Tibial nerve (tissue), 4 donors: ENCODE measurements around the gene GRIN2A. TPM values are rescaled to one million over a fixed set of nuclear protein-coding genes. Genes with fewer than 3 reads are reported as not detected.

ENCODE experiments used
- DNase-seq, 2 donors: peaks; one replicate each; pipeline ENCODE4 v3.0.0-alpha.2; 2019; ENCODE audit warnings: low spot score in 2 of 2
- H3K27ac ChIP-seq, 4 donors: fragments of 200-600 bp; sonication (generic) in 3 of 4; one replicate each; pipeline ENCODE4 v1.5.1; 2017 to 2019; ENCODE audit warnings: mild to moderate bottlenecking in 1 of 4
- H3K27me3 ChIP-seq, 2 donors: fragments of 200-600 bp; sonication (generic) in 1 of 2; one replicate each; pipeline versions ENCODE4 v1.5.1 to v1.6.0; 2017 to 2019
- H3K36me3 ChIP-seq, 3 donors: fragments of 200-600 bp; sonication (generic); one replicate each; pipeline ENCODE4 v1.5.1; 2018 to 2019
- H3K4me1 ChIP-seq, 4 donors: fragments of 200-600 bp; sonication (generic) in 3 of 4; one replicate each; pipeline ENCODE4 v1.5.1; 2017 to 2019
- H3K4me3 ChIP-seq, 4 donors: fragments of 200-600 bp; sonication (generic) in 3 of 4; one replicate each; pipeline ENCODE4 v1.5.1; 2017 to 2019; ENCODE audit warnings: mild to moderate bottlenecking in 1 of 4, moderate library complexity in 1 of 4
- H3K9me3 ChIP-seq, 4 donors: fragments of 200-600 bp; sonication (generic) in 3 of 4; one replicate each; pipeline ENCODE4 v1.5.1; 2017 to 2019
- EP300 ChIP-seq, 2 donors: sonication (generic); formaldehyde crosslinking; IDR thresholded peaks; one replicate each; pipeline ENCODE4 v1.6.1; 2017; ENCODE audit warnings: antibody characterized with exemption in 2 of 2, mild to moderate bottlenecking in 1 of 2
- POLR2A ChIP-seq, 2 donors: fragments of 450-650 bp; IDR thresholded peaks; one replicate each; pipeline ENCODE4 v1.6.1; 2017; ENCODE audit warnings: antibody characterized with exemption in 2 of 2, mild to moderate bottlenecking in 2 of 2, moderate library complexity in 2 of 2
- WGBS, 2 donors: methylation state at CpG; one replicate each; pipeline ENCODE4 v1.1.5; 2018; 5-methylcytosine and 5-hydroxymethylcytosine counted together
- total RNA-seq, 4 donors: library from RNA; depleted of rRNA; stranded (reverse); fragments of >200 nt; gene quantifications; one replicate each; pipeline ENCODE4 v1.1.0, GENCODE V29; 2016
- TF ChIP-seq, protein P1 (sequence below), 5 experiments: fragments of 200-600 bp in 3 of 5; fragments of 450-650 bp in 2 of 5; sonication (generic) in 3 of 5; IDR thresholded peaks; one replicate each; pipeline ENCODE4 v1.5.1; 2016 to 2019; ENCODE audit warnings: antibody characterized with exemption in 5 of 5, mild to moderate bottlenecking in 3 of 5, moderate library complexity in 2 of 5

Gene GRIN2A
- total RNA-seq, 4 donors from 2014 or later: under 0.01 to 0.44 (median 0.39) TPM; not detected in 1

DNA sequence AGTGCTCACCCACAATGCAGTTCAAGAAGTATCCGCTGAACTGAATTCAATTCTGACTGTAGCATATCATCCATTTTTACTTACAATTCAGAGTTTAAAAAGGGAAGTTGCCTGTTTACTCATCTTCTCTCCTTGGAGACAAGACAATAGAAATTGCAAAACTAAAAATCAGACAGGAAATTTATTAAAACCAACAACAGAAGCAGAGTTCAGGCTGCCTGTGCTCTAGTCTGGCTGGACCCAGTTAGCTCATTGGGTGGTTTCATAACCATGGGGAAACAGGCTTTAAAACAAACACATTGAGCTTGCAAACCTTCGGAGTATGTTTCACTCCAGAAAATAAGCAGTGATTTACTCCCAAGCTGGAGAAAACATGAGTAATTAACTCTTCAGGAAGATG is 321.4 kb downstream of the GRIN2A start:
- TF ChIP-seq EP300 (IDR thresholded peaks at IDR 0.05): no peak
- no peaks in the 10 kb centered on the region for H3K36me3 ChIP-seq
- peaks cover 0 to 5% (median 0%) of the 10 kb centered on the region in 4 donors for H3K9me3 ChIP-seq
- no peaks in the 10 kb centered on the region for H3K4me1 ChIP-seq
- 74 to 75% methylated on average over 2 of the region's 2 CpGs for WGBS, 2 donors
- DNase-seq: no peak
- no peaks in the 10 kb centered on the region for H3K27me3 ChIP-seq
- H3K4me3 ChIP-seq: no peak overlapping the region
- H3K27ac ChIP-seq: no peak overlapping the region

GRCh38 chr16:9859701-9860327 is 322.4 kb downstream of the GRIN2A start:
- Histone ChIP-seq H3K36me3 (no peaks in the 10 kb centered on the region), H3K9me3 (peaks cover 0 to 5% (median 0%) of the 10 kb centered on the region in 4 donors), H3K27me3 (no peaks in the 10 kb centered on the region), H3K4me1 (no peaks in the 10 kb centered on the region), H3K27ac (no peak overlapping the region), H3K4me3 (no peak overlapping the region)
- WGBS, 2 donors: 49 to 51% methylated on average over 8 of the region's 8 CpGs
- no peak for DNase-seq
- TF ChIP-seq, protein P1, sequence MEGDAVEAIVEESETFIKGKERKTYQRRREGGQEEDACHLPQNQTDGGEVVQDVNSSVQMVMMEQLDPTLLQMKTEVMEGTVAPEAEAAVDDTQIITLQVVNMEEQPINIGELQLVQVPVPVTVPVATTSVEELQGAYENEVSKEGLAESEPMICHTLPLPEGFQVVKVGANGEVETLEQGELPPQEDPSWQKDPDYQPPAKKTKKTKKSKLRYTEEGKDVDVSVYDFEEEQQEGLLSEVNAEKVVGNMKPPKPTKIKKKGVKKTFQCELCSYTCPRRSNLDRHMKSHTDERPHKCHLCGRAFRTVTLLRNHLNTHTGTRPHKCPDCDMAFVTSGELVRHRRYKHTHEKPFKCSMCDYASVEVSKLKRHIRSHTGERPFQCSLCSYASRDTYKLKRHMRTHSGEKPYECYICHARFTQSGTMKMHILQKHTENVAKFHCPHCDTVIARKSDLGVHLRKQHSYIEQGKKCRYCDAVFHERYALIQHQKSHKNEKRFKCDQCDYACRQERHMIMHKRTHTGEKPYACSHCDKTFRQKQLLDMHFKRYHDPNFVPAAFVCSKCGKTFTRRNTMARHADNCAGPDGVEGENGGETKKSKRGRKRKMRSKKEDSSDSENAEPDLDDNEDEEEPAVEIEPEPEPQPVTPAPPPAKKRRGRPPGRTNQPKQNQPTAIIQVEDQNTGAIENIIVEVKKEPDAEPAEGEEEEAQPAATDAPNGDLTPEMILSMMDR (IDR thresholded peaks at IDR 0.05): no peak
- no peak for TF ChIP-seq EP300 (IDR thresholded peaks at IDR 0.05)
- no peak for TF ChIP-seq POLR2A (IDR thresholded peaks at IDR 0.05)

DNA sequence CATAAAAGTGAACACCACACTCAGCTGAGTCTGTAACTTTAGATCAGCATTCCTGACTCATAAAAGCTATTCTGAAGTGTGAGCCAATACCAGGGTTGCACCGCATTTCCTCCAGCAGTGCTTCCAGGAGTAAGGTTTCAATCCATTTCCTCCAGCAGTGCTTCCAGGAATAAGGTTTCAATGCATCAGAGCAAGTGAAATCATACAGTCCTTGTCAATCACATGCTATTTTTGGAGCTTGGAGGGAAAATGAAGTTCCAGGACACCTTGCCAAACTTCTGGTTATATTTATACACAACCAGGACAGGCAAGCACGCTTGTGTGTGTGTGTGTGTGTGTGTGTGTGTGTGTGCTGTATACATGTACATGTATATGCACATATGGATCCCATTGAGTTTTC is 327.6 kb downstream of the GRIN2A start:
- peaks cover 0 to 11% (median 0%) of the 10 kb centered on the region in 4 donors for H3K9me3 ChIP-seq
- WGBS, 2 donors: 27 to 52% methylated on average over 2 of the region's 2 CpGs
- H3K4me1 ChIP-seq: no peaks in the 10 kb centered on the region
- no peaks in the 10 kb centered on the region for H3K27me3 ChIP-seq
- no peak for DNase-seq
- H3K4me3 ChIP-seq: no peak overlapping the region
- H3K27ac ChIP-seq: no peak overlapping the region
- TF ChIP-seq, protein P1 (IDR thresholded peaks at IDR 0.05): no peak
- TF ChIP-seq EP300 (IDR thresholded peaks at IDR 0.05) (no peak), POLR2A (IDR thresholded peaks at IDR 0.05) (no peak)
- H3K36me3 ChIP-seq: no peaks in the 10 kb centered on the region

DNA sequence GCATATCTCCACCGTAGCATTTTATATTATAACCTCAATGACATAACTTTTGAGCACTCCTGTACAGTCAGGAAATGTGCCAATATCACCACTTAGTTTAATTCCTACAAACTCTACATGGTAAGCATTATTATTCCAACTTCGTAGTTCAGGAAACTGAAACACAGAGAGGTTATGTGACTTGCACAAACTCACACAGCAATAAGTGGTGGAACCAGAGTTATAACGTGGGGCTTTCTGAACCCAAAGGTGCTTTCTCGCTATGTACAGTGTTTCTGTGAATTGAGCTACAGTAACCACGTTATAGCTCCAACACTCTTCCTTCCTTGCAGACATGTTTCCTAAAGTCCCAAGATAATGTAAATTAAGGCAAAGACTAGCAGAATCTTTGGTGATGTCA is 330.2 kb downstream of the GRIN2A start:
- no peaks in the 10 kb centered on the region for H3K4me1 ChIP-seq
- H3K4me3 ChIP-seq: no peak overlapping the region
- no peaks in the 10 kb centered on the region for H3K27me3 ChIP-seq
- DNase-seq: no peak
- peaks cover 0 to 5% (median 0%) of the 10 kb centered on the region in 4 donors for H3K9me3 ChIP-seq
- no peaks in the 10 kb centered on the region for H3K36me3 ChIP-seq
- H3K27ac ChIP-seq: no peak overlapping the region
- no peak for TF ChIP-seq POLR2A (IDR thresholded peaks at IDR 0.05)
- no peak for TF ChIP-seq EP300 (IDR thresholded peaks at IDR 0.05)
- TF ChIP-seq, protein P1 (IDR thresholded peaks at IDR 0.05): no peak
- WGBS, 2 donors: 85 to 87% methylated on average over 5 of the region's 5 CpGs

GRCh38 chr16:9850817-9851216 is 331.4 kb downstream of the GRIN2A start:
- H3K4me3 ChIP-seq: no peak overlapping the region
- peaks cover 0 to 5% (median 0%) of the 10 kb centered on the region in 4 donors for H3K9me3 ChIP-seq
- WGBS, 2 donors: 58 to 60% methylated on average over 9 of the region's 9 CpGs
- no peaks in the 10 kb centered on the region for H3K4me1 ChIP-seq
- H3K36me3 ChIP-seq: no peaks in the 10 kb centered on the region
- no peak for DNase-seq
- TF ChIP-seq POLR2A (IDR thresholded peaks at IDR 0.05) (no peak), EP300 (IDR thresholded peaks at IDR 0.05) (no peak)
- TF ChIP-seq, protein P1 (IDR thresholded peaks at IDR 0.05): no peak
- no peak overlapping the region for H3K27ac ChIP-seq
- H3K27me3 ChIP-seq: no peaks in the 10 kb centered on the region
